22Rv1 (cell line): ENCODE results near the gene PDZRN3.

ENCODE experiments used
- ZFX ChIP-seq: fragments of 450-650 bp; IDR thresholded peaks from 2 replicates; pipeline ENCODE4 v1.6.1; 2017; ENCODE audit warnings: antibody characterized with exemption, borderline replicate concordance
- TF ChIP-seq, protein P1 (sequence below): fragments of 450-650 bp; IDR thresholded peaks from 2 replicates; pipeline ENCODE4 v1.5.1; 2017; ENCODE audit warnings: mild to moderate bottlenecking

DNA sequence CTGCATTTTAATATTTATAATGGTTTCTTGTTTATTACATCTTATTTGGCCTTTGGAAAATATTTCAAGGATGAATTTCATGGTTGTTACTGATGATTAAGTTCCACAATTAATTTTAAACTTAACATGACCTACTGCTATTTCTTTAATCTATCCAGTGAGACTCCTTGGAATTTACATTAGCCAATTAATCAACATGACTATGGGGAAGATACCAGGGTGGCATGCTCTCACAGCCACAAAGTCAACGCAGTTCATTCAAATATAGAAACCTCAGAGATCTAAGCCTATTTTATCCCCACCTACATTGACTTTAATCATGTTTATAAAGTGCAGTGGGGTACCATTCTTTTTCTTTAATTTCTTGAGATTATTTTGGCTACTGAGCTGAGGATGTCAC lies 43.6 kb upstream of the PDZRN3 start:
- TF ChIP-seq, protein P1, sequence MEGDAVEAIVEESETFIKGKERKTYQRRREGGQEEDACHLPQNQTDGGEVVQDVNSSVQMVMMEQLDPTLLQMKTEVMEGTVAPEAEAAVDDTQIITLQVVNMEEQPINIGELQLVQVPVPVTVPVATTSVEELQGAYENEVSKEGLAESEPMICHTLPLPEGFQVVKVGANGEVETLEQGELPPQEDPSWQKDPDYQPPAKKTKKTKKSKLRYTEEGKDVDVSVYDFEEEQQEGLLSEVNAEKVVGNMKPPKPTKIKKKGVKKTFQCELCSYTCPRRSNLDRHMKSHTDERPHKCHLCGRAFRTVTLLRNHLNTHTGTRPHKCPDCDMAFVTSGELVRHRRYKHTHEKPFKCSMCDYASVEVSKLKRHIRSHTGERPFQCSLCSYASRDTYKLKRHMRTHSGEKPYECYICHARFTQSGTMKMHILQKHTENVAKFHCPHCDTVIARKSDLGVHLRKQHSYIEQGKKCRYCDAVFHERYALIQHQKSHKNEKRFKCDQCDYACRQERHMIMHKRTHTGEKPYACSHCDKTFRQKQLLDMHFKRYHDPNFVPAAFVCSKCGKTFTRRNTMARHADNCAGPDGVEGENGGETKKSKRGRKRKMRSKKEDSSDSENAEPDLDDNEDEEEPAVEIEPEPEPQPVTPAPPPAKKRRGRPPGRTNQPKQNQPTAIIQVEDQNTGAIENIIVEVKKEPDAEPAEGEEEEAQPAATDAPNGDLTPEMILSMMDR, result no peak
- no peak for TF ChIP-seq ZFX
